Liver (tissue), 9 donors: Measurements from ENCODE around the gene HOXD11. TPM values are rescaled to one million over a fixed set of nuclear protein-coding genes. Genes with fewer than 3 reads are reported as not detected.
A peak's percentile ranks its signal among the peaks of the same experiment; 100 is the strongest.

Experiments
- DNase-seq: peaks from one replicate; pipeline ENCODE4 v3.0.0-alpha.2; 2017; ENCODE audit warnings: low spot score
- H3K27ac ChIP-seq, 2 donors: one replicate each; pipeline ENCODE4 v1.7.0; 2013; ENCODE audit warnings: inconsistent platforms in 2 of 2, low read length in 2 of 2, control low read depth in 1 of 2, low read depth in 1 of 2, mild to moderate bottlenecking in 1 of 2
- H3K27me3 ChIP-seq, 4 donors: one replicate each; pipeline versions ENCODE4 v1.6.1 to v1.7.0; 2013; ENCODE audit warnings: low read length in 3 of 4, inconsistent platforms in 1 of 4, mild to moderate bottlenecking in 1 of 4, moderate library complexity in 1 of 4; ENCODE audit not compliant: control insufficient read depth in 4 of 4, insufficient read depth in 4 of 4
- H3K36me3 ChIP-seq, 4 donors: one replicate each; pipeline versions ENCODE4 v1.6.1 to v1.7.0; 2013; ENCODE audit warnings: low read length in 3 of 4, mild to moderate bottlenecking in 3 of 4, low read depth in 1 of 4, moderate library complexity in 1 of 4; ENCODE audit not compliant: control insufficient read depth in 4 of 4, insufficient read depth in 3 of 4
- H3K4me1 ChIP-seq, 4 donors: one replicate each; pipeline versions ENCODE4 v1.6.1 to v1.7.0; 2013; ENCODE audit warnings: low read length in 3 of 4, mild to moderate bottlenecking in 3 of 4, moderate library complexity in 1 of 4; ENCODE audit not compliant: control insufficient read depth in 4 of 4, insufficient read depth in 4 of 4
- H3K4me3 ChIP-seq, 3 donors: one replicate each; pipeline versions ENCODE4 v1.6.1 to v1.7.0; 2013; ENCODE audit warnings: low read length in 3 of 3, control low read depth in 1 of 3, low read depth in 1 of 3, mild to moderate bottlenecking in 1 of 3
- H3K9ac ChIP-seq, 2 donors: one replicate each; pipeline ENCODE4 v1.7.0; 2013; ENCODE audit warnings: low read length in 2 of 2, mild to moderate bottlenecking in 2 of 2, moderate library complexity in 2 of 2, control low read depth in 1 of 2, low read depth in 1 of 2
- H3K9me3 ChIP-seq, 4 donors: one replicate each; pipeline versions ENCODE4 v1.6.1 to v1.7.0; 2013; ENCODE audit warnings: low read length in 3 of 4; ENCODE audit not compliant: control insufficient read depth in 4 of 4
- CTCF ChIP-seq: fragments of 150-350 bp; IDR thresholded peaks from 2 replicates; pipeline ENCODE4 v1.5.1; 2017; ENCODE audit warnings: improper control_type of control experiment, low read depth, low read length; ENCODE audit not compliant: missing input control
- EGR1 ChIP-seq, 2 donors: IDR thresholded peaks; 2 replicates each; pipeline ENCODE4 v1.6.1; 2016 to 2018; ENCODE audit warnings: antibody characterized with exemption in 2 of 2, low read depth in 2 of 2
- HNF4A ChIP-seq, 2 donors: conservative IDR thresholded peaks; 2 replicates each; pipeline ENCODE4 v1.6.1; 2016; ENCODE audit warnings: antibody characterized with exemption in 2 of 2, mild to moderate bottlenecking in 2 of 2
- HNF4G ChIP-seq: IDR thresholded peaks from 2 replicates; pipeline ENCODE4 v1.6.1; 2016; ENCODE audit warnings: antibody characterized with exemption
- JUND ChIP-seq, 2 donors: IDR thresholded peaks; 2 replicates each; pipeline ENCODE4 v1.6.1; 2016; ENCODE audit warnings: antibody characterized with exemption in 2 of 2
- MAX ChIP-seq: IDR thresholded peaks from 2 replicates; pipeline ENCODE4 v1.6.1; 2016; ENCODE audit warnings: antibody characterized with exemption
- NR2F2 ChIP-seq: IDR thresholded peaks from 2 replicates; pipeline ENCODE4 v1.6.1; 2016; ENCODE audit warnings: antibody characterized with exemption
- RXRA ChIP-seq, 2 donors: IDR thresholded peaks; 2 replicates each; pipeline ENCODE4 v1.6.1; 2017 to 2018; ENCODE audit warnings: antibody characterized with exemption in 2 of 2, mild to moderate bottlenecking in 1 of 2
- SP1 ChIP-seq: IDR thresholded peaks from 2 replicates; pipeline ENCODE4 v1.6.1; 2018; ENCODE audit warnings: antibody characterized with exemption, mild to moderate bottlenecking
- YY1 ChIP-seq: IDR thresholded peaks from 2 replicates; pipeline ENCODE4 v1.6.1; 2016; ENCODE audit warnings: antibody characterized with exemption, mild to moderate bottlenecking
- ZBTB33 ChIP-seq: IDR thresholded peaks from 2 replicates; pipeline ENCODE4 v1.6.1; 2016; ENCODE audit warnings: antibody characterized with exemption
- WGBS: extraction: QIAGEN DNeasy Blood & Tissue Kit; methylation state at CpG from one replicate; pipeline ENCODE4 v1.1.7; 2013; 5-methylcytosine and 5-hydroxymethylcytosine counted together
- polyA plus RNA-seq, 2 donors: library from polyadenylated mRNA; stranded (reverse) in 1 of 2; unstranded in 1 of 2; fragments of 200-250 nt in 1 of 2; fragments of >200 nt in 1 of 2; fragmentation: Nextera tagmentation in 1 of 2; extraction: Ambion mirVana in 1 of 2; gene quantifications; one replicate each; pipeline versions ENCODE4 v1.2.1 to v1.2.3, GENCODE V29; 2013 to 2015
- total RNA-seq, 2 donors: library from RNA; depleted of rRNA; stranded (reverse); fragments of >200 nt; gene quantifications; one replicate each; pipeline ENCODE4 v1.2.3, GENCODE V29; 2014
- donor health status: healthy.
- donor health status: healthy.
- donor health status: healthy.
- donor health status: healthy.
- donor health status: healthy.

The HOXD11 gene
- total and polyA plus RNA-seq, 4 donors = not detected

- Histone ChIP-seq H3K9me3 (no peaks in the 10 kb centered on the region), H3K4me3 (no peak overlapping the region), H3K36me3 (no peaks in the 10 kb centered on the region), H3K4me1 (peaks cover 10 to 21% (median 16%) of the 10 kb centered on the region in 4 donors), H3K27ac (no peak overlapping the region), H3K9ac (no peak overlapping the region), H3K27me3 (peaks cover 0 to 18% (median 11%) of the 10 kb centered on the region in 4 donors)
- WGBS = 53% methylated on average over 2 of the region's 2 CpGs
- no peak for DNase-seq
- TF ChIP-seq EGR1 (IDR thresholded peaks at IDR 0.05; ENCODE audit: low read depth in 2 of 2) = no peak
- TF ChIP-seq RXRA (IDR thresholded peaks at IDR 0.05) = no peak
- TF ChIP-seq ZBTB33 = no peak
- no peak for TF ChIP-seq YY1
- no peak for TF ChIP-seq MAX
Observed at GRCh38 chr2:176063958-176064357, 43.1 kb upstream of the HOXD11 start.

- H3K9ac ChIP-seq = no peak overlapping the region
- H3K4me3 ChIP-seq = peak overlapping the region in 2 of 3 donors; percentile 49 to 57
- peak; percentile 32 for DNase-seq
- no peaks in the 10 kb centered on the region for H3K9me3 ChIP-seq
- no peaks in the 10 kb centered on the region for H3K36me3 ChIP-seq
- H3K27ac ChIP-seq = no peak overlapping the region
- TF ChIP-seq JUND (IDR thresholded peaks at IDR 0.05) (no peak), NR2F2 (no peak), HNF4A (conservative IDR thresholded peaks at IDR 0.05) (no peak), RXRA (IDR thresholded peaks at IDR 0.05) (no peak), EGR1 (IDR thresholded peaks at IDR 0.05; ENCODE audit: low read depth in 2 of 2) (no peak), SP1 (no peak), HNF4G (no peak), YY1 (no peak), CTCF (no peak)
- H3K4me1 ChIP-seq = peaks cover 10 to 21% (median 16%) of the 10 kb centered on the region in 4 donors
- H3K27me3 ChIP-seq = peaks cover 0 to 28% (median 15%) of the 10 kb centered on the region in 4 donors
- WGBS = 9% methylated on average over 56 of the region's 56 CpGs
Observed at GRCh38 chr2:176066645-176067588, 40.2 kb upstream of the HOXD11 start.
